ENCODE data around the gene PPP1R11.

GRCh38 chr6:30075094-30075789, 8.2 kb downstream of the PPP1R11 start, which contains the start of gene RNF39:
- TF ChIP-seq CTCF (IDR thresholded peaks at IDR 0.05): no peak
- TF ChIP-seq POLR2A (IDR thresholded peaks at IDR 0.05): peak in 1 of 2 donors; percentile 21
